Measurements from ENCODE around the gene CANX.

DNA sequence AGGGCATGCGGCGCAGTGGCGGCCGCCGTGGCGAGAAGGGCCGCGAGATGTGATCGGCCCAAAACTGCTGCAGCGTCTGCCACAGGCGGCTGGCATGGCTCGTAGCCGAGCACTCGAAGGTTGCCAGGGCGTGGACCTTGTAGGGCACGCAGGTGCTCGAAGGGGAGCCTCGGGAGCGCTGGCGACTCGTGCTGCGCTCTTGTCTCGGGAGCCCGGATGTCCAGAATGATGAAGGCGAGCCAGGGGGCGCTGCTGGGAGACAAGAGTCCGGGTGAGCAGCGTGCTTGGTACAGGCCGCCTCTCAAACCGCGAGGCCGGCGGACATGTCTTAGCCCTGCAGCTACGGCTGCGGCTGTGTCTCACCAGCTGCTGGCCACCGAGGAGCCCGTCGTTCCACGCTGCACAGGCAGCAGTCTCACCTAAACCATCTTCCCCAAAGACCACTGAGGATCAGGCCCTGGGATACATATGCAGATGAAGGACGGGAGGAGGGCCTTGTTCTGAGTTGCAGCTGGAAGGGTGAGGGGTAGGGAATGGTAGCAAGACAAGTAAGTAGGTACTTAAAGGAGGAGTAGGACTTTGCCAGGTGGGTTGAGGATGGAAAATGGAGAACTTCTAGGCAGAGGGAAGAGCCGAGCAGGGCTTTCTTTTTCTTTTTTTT lies 19.6 kb upstream of the CANX start:
- TF ChIP-seq, protein P1, sequence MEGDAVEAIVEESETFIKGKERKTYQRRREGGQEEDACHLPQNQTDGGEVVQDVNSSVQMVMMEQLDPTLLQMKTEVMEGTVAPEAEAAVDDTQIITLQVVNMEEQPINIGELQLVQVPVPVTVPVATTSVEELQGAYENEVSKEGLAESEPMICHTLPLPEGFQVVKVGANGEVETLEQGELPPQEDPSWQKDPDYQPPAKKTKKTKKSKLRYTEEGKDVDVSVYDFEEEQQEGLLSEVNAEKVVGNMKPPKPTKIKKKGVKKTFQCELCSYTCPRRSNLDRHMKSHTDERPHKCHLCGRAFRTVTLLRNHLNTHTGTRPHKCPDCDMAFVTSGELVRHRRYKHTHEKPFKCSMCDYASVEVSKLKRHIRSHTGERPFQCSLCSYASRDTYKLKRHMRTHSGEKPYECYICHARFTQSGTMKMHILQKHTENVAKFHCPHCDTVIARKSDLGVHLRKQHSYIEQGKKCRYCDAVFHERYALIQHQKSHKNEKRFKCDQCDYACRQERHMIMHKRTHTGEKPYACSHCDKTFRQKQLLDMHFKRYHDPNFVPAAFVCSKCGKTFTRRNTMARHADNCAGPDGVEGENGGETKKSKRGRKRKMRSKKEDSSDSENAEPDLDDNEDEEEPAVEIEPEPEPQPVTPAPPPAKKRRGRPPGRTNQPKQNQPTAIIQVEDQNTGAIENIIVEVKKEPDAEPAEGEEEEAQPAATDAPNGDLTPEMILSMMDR (conservative IDR thresholded peaks at IDR 0.05; ENCODE audit: low read length): no peak
- no peak for TF ChIP-seq EZH2phosphoT487 (IDR thresholded peaks at IDR 0.05; ENCODE audit: borderline replicate concordance)

All from Loucy (cell line).